Measurements from ENCODE around the gene CNNM2. TPM values are rescaled to one million over a fixed set of nuclear protein-coding genes. Genes with fewer than 3 reads are reported as not detected.
A peak's percentile ranks its signal among the peaks of the same experiment; 100 is the strongest.

CNNM2 gene
- total RNA-seq, 1 experiment from 2014 or later: 7.2 TPM

DNA sequence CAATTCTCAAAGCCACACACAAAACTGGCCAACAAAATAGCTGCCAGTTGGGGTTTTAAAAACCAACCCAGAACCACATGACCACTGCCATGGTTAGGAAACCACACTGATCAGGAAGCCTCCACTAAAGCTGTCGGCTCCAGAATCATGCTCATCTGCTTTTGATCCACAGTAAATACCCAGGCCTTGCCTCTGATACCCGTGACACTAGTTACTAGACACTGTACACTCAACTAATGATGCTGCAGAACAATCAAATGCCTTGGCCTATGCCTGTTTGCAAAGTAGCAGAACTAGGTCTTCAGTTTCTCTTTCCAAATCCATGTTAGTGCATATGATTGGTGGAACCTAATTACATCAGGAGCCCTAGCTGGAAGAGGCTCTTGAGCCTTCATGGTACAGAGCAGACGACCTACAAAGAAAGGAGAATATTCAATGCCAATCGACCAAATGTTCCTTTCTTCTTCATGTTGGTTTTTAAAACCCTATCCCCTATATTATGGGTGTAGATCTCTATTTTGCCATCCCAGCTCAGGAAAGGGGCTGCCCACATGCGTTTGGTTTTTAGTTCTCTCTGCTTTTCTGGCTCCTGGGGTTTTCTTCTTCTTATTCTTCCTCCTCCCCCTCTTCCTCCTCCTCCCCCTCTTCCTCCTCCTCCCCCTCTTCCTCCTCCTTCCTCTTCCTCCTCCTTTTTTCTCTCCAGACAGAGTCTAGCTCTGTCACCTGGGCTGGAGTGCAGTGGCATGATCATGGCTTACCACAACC, 76.6 kb downstream of the CNNM2 start:
- H3K4me2 ChIP-seq (ENCODE audit: low read length): no peak overlapping the region
- H3K9me2 ChIP-seq (replicated peaks; ENCODE audit: low read length): no peaks in the 10 kb centered on the region
- peaks cover 4% of the 10 kb centered on the region for H3F3A ChIP-seq (ENCODE audit: low read length, unreplicated experiment)
- H3K79me2 ChIP-seq (ENCODE audit: low read length): no peaks in the 10 kb centered on the region
- intact Hi-C loops (cut with micrococcal nuclease): no loop called here
- ATAC-seq (no peak), DNase-seq (no peak)
- H3K9ac ChIP-seq (ENCODE audit: low read length): no peak overlapping the region
- no peaks in the 10 kb centered on the region for H4K20me1 ChIP-seq (ENCODE audit: low read length)
- TF ChIP-seq EZH2phosphoT487 (IDR thresholded peaks at IDR 0.05; ENCODE audit: borderline replicate concordance, low read length): no peak
- no peak for TF ChIP-seq EZH2 (IDR thresholded peaks at IDR 0.05; ENCODE audit: low read length, unreplicated experiment)
- no peak for TF ChIP-seq CTCF (conservative IDR thresholded peaks at IDR 0.05; ENCODE audit: low read depth, low read length)
- BruUV-seq (replicated peaks): no TSS peak
- H3K27me3 ChIP-seq (ENCODE audit: low read length): no peaks in the 10 kb centered on the region
- H2AFZ ChIP-seq (ENCODE audit: low read length): no peak overlapping the region
- H3K36me3 ChIP-seq (ENCODE audit: low read depth, low read length): no peaks in the 10 kb centered on the region
- H3K27ac ChIP-seq (ENCODE audit: low read length): no peak overlapping the region
- H3K4me1 ChIP-seq (ENCODE audit: insufficient read depth, low read length): peaks cover 20% of the 10 kb centered on the region
- POLR2A ChIA-PET (ENCODE audit: unreplicated experiment): interaction anchor here (0.7 kb wide), 1 partner anchor 1357 kb away, joined by 12 read pairs; no protein-coding TSS in a partner anchor
- no peaks in the 10 kb centered on the region for H3K9me3 ChIP-seq (ENCODE audit: low read length)
- CTCF ChIA-PET: interaction anchor here (0.6 kb wide), 1 partner anchor 115 kb away, joined by 9 read pairs; no protein-coding TSS in a partner anchor
- H3K4me3 ChIP-seq (ENCODE audit: low read length): no peak overlapping the region

DNA sequence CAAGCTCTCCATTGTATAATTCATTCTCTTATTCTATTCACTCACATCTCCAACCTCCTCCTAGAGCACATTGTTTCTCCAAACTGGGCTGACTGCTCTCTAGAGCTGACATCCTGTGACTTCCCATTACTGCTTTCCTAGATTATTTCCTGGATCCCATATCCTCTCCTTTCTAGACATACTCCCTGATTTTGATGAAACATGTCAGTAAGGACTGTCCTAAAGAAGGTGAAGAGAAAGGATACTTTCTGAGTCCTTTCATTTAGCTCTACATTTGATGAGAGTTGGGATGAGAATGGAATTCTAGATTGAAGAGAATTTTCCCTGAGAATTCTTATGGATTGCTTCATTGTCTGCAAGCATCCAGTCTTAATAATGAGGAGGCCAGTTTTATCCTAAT, 78.8 kb downstream of the CNNM2 start:
- no peaks in the 10 kb centered on the region for H4K20me1 ChIP-seq (ENCODE audit: low read length)
- H3K9me3 ChIP-seq (ENCODE audit: low read length): no peaks in the 10 kb centered on the region
- no peak overlapping the region for H3K4me2 ChIP-seq (ENCODE audit: low read length)
- ChIA-PET POLR2A (ENCODE audit: unreplicated experiment) (no interaction called here), CTCF (no interaction called here)
- no peaks in the 10 kb centered on the region for H3K9me2 ChIP-seq (replicated peaks; ENCODE audit: low read length)
- no TSS peak for BruUV-seq (replicated peaks)
- H2AFZ ChIP-seq (ENCODE audit: low read length): no peak overlapping the region
- TF ChIP-seq CTCF (conservative IDR thresholded peaks at IDR 0.05; ENCODE audit: low read depth, low read length) (no peak), EZH2phosphoT487 (IDR thresholded peaks at IDR 0.05; ENCODE audit: borderline replicate concordance, low read length) (no peak), EZH2 (IDR thresholded peaks at IDR 0.05; ENCODE audit: low read length, unreplicated experiment) (no peak)
- H3K27ac ChIP-seq (ENCODE audit: low read length): no peak overlapping the region
- intact Hi-C loops (cut with micrococcal nuclease): no loop called here
- no peak for DNase-seq
- H3K4me1 ChIP-seq (ENCODE audit: insufficient read depth, low read length): peaks cover 20% of the 10 kb centered on the region
- ATAC-seq: no peak
- H3K27me3 ChIP-seq (ENCODE audit: low read length): no peaks in the 10 kb centered on the region
- H3K36me3 ChIP-seq (ENCODE audit: low read depth, low read length): no peaks in the 10 kb centered on the region
- H3K4me3 ChIP-seq (ENCODE audit: low read length): no peak overlapping the region
- H3F3A ChIP-seq (ENCODE audit: low read length, unreplicated experiment): peaks cover 4% of the 10 kb centered on the region
- no peak overlapping the region for H3K9ac ChIP-seq (ENCODE audit: low read length)
- H3K79me2 ChIP-seq (ENCODE audit: low read length): no peaks in the 10 kb centered on the region

GRCh38 chr10:102997998-102998397, 79.9 kb downstream of the CNNM2 start:
- no peak overlapping the region for H2AFZ ChIP-seq (ENCODE audit: low read length)
- no peaks in the 10 kb centered on the region for H3K36me3 ChIP-seq (ENCODE audit: low read depth, low read length)
- ChIA-PET CTCF (interaction anchor here (0.7 kb wide), 1 partner anchor 27 kb away, joined by 3 read pairs; no protein-coding TSS in a partner anchor), POLR2A (ENCODE audit: unreplicated experiment) (no interaction called here)
- peak overlapping the region; percentile 67 for H3K4me2 ChIP-seq (ENCODE audit: low read length)
- H3K9ac ChIP-seq (ENCODE audit: low read length): no peak overlapping the region
- no peaks in the 10 kb centered on the region for H3K9me2 ChIP-seq (replicated peaks; ENCODE audit: low read length)
- H3K27ac ChIP-seq (ENCODE audit: low read length): peak overlapping the region; percentile 55
- DNase-seq: peak; percentile 77
- H3K9me3 ChIP-seq (ENCODE audit: low read length): no peaks in the 10 kb centered on the region
- peaks cover 20% of the 10 kb centered on the region for H3K4me1 ChIP-seq (ENCODE audit: insufficient read depth, low read length)
- no peaks in the 10 kb centered on the region for H3K27me3 ChIP-seq (ENCODE audit: low read length)
- intact Hi-C loops (cut with micrococcal nuclease): loop anchor here (1.0 kb wide), 1 partner anchor 9 kb away; no protein-coding TSS in a partner anchor
- no TSS peak for BruUV-seq (replicated peaks)
- H3K4me3 ChIP-seq (ENCODE audit: low read length): peak overlapping the region; percentile 32; the same call in 1 of the 2 replicates
- ATAC-seq: peak; percentile 97
- TF ChIP-seq EZH2 (IDR thresholded peaks at IDR 0.05; ENCODE audit: low read length, unreplicated experiment): no peak
- TF ChIP-seq EZH2phosphoT487 (IDR thresholded peaks at IDR 0.05; ENCODE audit: borderline replicate concordance, low read length): no peak
- TF ChIP-seq CTCF (conservative IDR thresholded peaks at IDR 0.05; ENCODE audit: low read depth, low read length): no peak
- peaks cover 4% of the 10 kb centered on the region for H3F3A ChIP-seq (ENCODE audit: low read length, unreplicated experiment)
- no peaks in the 10 kb centered on the region for H4K20me1 ChIP-seq (ENCODE audit: low read length)
- H3K79me2 ChIP-seq (ENCODE audit: low read length): no peaks in the 10 kb centered on the region
